ENCODE results near the gene EFS.

The EFS gene

GRCh38 chr14:23316300-23316699, 48.7 kb downstream of the EFS start:
- no peak for TF ChIP-seq CTCF (IDR thresholded peaks at IDR 0.05)

GRCh38 chr14:23310546-23310945, 54.4 kb downstream of the EFS start:
- no peak for TF ChIP-seq CTCF (IDR thresholded peaks at IDR 0.05)

GRCh38 chr14:23308721-23309445, 56.1 kb downstream of the EFS start:
- TF ChIP-seq CTCF (IDR thresholded peaks at IDR 0.05): no peak

- no peak for TF ChIP-seq CTCF (IDR thresholded peaks at IDR 0.05)
These were observed 57.0 kb downstream of the EFS start for GRCh38 chr14:23307687-23308644.

GRCh38 chr14:23307146-23307530, 57.8 kb downstream of the EFS start:
- no peak for TF ChIP-seq CTCF (IDR thresholded peaks at IDR 0.05)

- TF ChIP-seq CTCF (IDR thresholded peaks at IDR 0.05): no peak
These were observed 58.4 kb downstream of the EFS start, which contains the start of gene BCL2L2 for GRCh38 chr14:23306412-23307145. Gene BCL2L2, plus strand, starts transcription at chr14:23306833. Its CDS starts 935 bp downstream, at chr14:23307768.
